Measurements from ENCODE around the gene SLC16A2.

DNA sequence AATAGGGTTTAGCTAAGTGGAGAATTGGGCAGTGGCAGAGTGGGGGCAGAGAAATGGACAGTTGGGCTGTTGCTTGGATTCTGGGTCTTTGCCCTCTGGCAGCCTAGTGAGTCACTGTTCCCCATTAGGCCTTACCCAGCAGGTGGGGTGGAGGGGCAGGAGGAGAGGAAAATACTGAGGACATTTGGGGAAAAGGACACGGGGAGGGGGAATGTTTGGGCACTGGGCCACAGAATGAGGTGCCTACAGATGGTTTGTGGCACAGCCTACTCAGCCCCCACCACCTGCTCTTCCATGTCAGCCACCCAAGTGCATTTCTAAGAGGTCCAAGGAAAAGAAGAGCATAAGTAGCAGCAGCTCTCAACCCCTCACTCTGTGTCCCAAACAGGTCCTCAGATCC is 13.0 kb downstream of the SLC16A2 start:
- no peak for TF ChIP-seq CTBP1 (IDR thresholded peaks at IDR 0.05; ENCODE audit: borderline replicate concordance)
- no peak for TF ChIP-seq NFRKB (IDR thresholded peaks at IDR 0.05)
- TF ChIP-seq BHLHE40 (IDR thresholded peaks at IDR 0.05; ENCODE audit: borderline replicate concordance): no peak
- no peak for TF ChIP-seq FOXA1 (IDR thresholded peaks at IDR 0.05)
- TF ChIP-seq FOXK2 (IDR thresholded peaks at IDR 0.05): no peak
- no peak for TF ChIP-seq ARNT (IDR thresholded peaks at IDR 0.05)
- no peak for TF ChIP-seq PKNOX1 (IDR thresholded peaks at IDR 0.05)

Data from HEK293T (cell line).